Fibroblast of upper back skin (primary cell): Measurements from ENCODE around the gene ASS1.
A peak's percentile ranks its signal among the peaks of the same experiment; 100 is the strongest.

Experiments used
- DNase-seq: peaks from one replicate; pipeline ENCODE4 v3.0.0-alpha.2; 2013

Gene ASS1

GRCh38 chr9:130477564-130477963 lies 32.8 kb downstream of the ASS1 start:
- no peak for DNase-seq

GRCh38 chr9:130478152-130478551 lies 33.4 kb downstream of the ASS1 start:
- no peak for DNase-seq

- DNase-seq, result no peak
Measured at GRCh38 chr9:130478736-130479575, 34.2 kb downstream of the ASS1 start.

- no peak for DNase-seq
Measured at GRCh38 chr9:130479587-130479986, 34.8 kb downstream of the ASS1 start.

GRCh38 chr9:130480673-130481072 lies 35.9 kb downstream of the ASS1 start:
- no peak for DNase-seq

- peak; percentile 14 for DNase-seq
Measured at GRCh38 chr9:130482463-130482862, 37.7 kb downstream of the ASS1 start.

GRCh38 chr9:130483371-130483971 lies 38.7 kb downstream of the ASS1 start:
- no peak for DNase-seq

- DNase-seq, result no peak
Measured at GRCh38 chr9:130484362-130485072, 39.8 kb downstream of the ASS1 start.

- no peak for DNase-seq
Measured at GRCh38 chr9:130486103-130486502, 41.3 kb downstream of the ASS1 start.

- DNase-seq, result no peak
Measured at GRCh38 chr9:130487500-130487899, 42.7 kb downstream of the ASS1 start.

GRCh38 chr9:130488621-130489330 lies 44.0 kb downstream of the ASS1 start:
- no peak for DNase-seq

GRCh38 chr9:130490981-130491380 lies 46.2 kb downstream of the ASS1 start:
- DNase-seq, result no peak

GRCh38 chr9:130491830-130492482 lies 47.2 kb downstream of the ASS1 start:
- DNase-seq, result no peak

- no peak for DNase-seq
Measured at GRCh38 chr9:130493021-130493420, 48.3 kb downstream of the ASS1 start.

- no peak for DNase-seq
Measured at GRCh38 chr9:130493476-130493875, 48.7 kb downstream of the ASS1 start.

GRCh38 chr9:130495067-130495466 lies 50.3 kb downstream of the ASS1 start:
- no peak for DNase-seq

GRCh38 chr9:130497139-130497538 lies 52.4 kb downstream of the ASS1 start:
- DNase-seq, result no peak

GRCh38 chr9:130498298-130498917 lies 53.6 kb downstream of the ASS1 start:
- DNase-seq, result peak; percentile 8

GRCh38 chr9:130498918-130499698 lies 54.3 kb downstream of the ASS1 start:
- DNase-seq, result no peak

GRCh38 chr9:130499804-130500263 lies 55.1 kb downstream of the ASS1 start:
- DNase-seq, result no peak
